IMR-90 (cell line): ENCODE results near the gene ZNF594. TPM values are rescaled to one million over a fixed set of nuclear protein-coding genes. Genes with fewer than 3 reads are reported as not detected.

Source experiments
- ATAC-seq: fragments of 200-7000 bp; cut with Tn5 transposase; 2 replicates; pipeline ENCODE4 v1.9.1; 2020; ENCODE audit warnings: low read depth, mild to moderate bottlenecking, moderate library complexity
- BruUV-seq: library from RNA; stranded (reverse); fragments of 400-500 nt; replicated peaks from 2 replicates; lab custom pipeline; 2021; lab: Mats Ljungman, UMichigan
- CTCF ChIA-PET: fragments of 300-600 bp; formaldehyde crosslinking; extraction: SDS; loops from one replicate; lab custom pipeline; 2021; ENCODE audit warnings: antibody characterized with exemption; lab: Yijun Ruan, JAX
- POLR2A ChIA-PET: fragments of 300-600 bp; sonication (Branson Sonifier 250); formaldehyde crosslinking; loops from one replicate; lab custom pipeline; 2022; ENCODE audit warnings: antibody characterized with exemption; ENCODE audit not compliant: unreplicated experiment; lab: Charles Lee
- DNase-seq: peaks from one replicate; pipeline ENCODE4 v3.0.0; 2013
- H2AFZ ChIP-seq: replicated peaks from 2 replicates; pipeline ENCODE3; 2013; ENCODE audit warnings: low read length, mild to moderate bottlenecking; ENCODE audit not compliant: poor library complexity
- H2AK5ac ChIP-seq: 2 replicates; pipeline ENCODE4 v1.6.1; 2013; ENCODE audit warnings: low read depth, low read length, inconsistent platforms
- H2AK9ac ChIP-seq: replicated peaks from 2 replicates; pipeline ENCODE3; 2013; ENCODE audit warnings: mild to moderate bottlenecking, low read depth, low read length, moderate library complexity; ENCODE audit not compliant: poor library complexity
- H2BK120ac ChIP-seq: 2 replicates; pipeline ENCODE4 v1.6.1; 2013; ENCODE audit warnings: low read depth, low read length, inconsistent platforms
- H2BK15ac ChIP-seq: 3 replicates; pipeline ENCODE4 v1.6.1; 2013; ENCODE audit warnings: low read depth, low read length, inconsistent platforms
- H2BK20ac ChIP-seq: 2 replicates; pipeline ENCODE4 v1.6.1; 2013; ENCODE audit warnings: low read depth, mild to moderate bottlenecking, inconsistent platforms, low read length, moderate library complexity
- H2BK5ac ChIP-seq: 2 replicates; pipeline ENCODE4 v1.6.1; 2013; ENCODE audit warnings: mild to moderate bottlenecking, low read depth, low read length, inconsistent platforms; ENCODE audit not compliant: poor library complexity, severe bottlenecking
- H3K14ac ChIP-seq: replicated peaks from 2 replicates; pipeline ENCODE4 v1.6.1; 2013; ENCODE audit warnings: low read depth, low read length, inconsistent platforms
- H3K18ac ChIP-seq: 2 replicates; pipeline ENCODE4 v1.6.1; 2013; ENCODE audit warnings: low read depth, low read length, control low read depth
- H3K23ac ChIP-seq: 2 replicates; pipeline ENCODE4 v1.6.1; 2013; ENCODE audit warnings: low read depth, low read length, inconsistent platforms
- H3K27ac ChIP-seq: 2 replicates; pipeline ENCODE4 v1.5.1; 2013; ENCODE audit warnings: mild to moderate bottlenecking, control low read depth, low read length; ENCODE audit not compliant: insufficient read depth
- H3K27me3 ChIP-seq: 2 replicates; pipeline ENCODE4 v1.6.1; 2013; ENCODE audit warnings: low read length; ENCODE audit not compliant: control insufficient read depth, insufficient read depth
- H3K36me3 ChIP-seq: 2 replicates; pipeline ENCODE4 v1.6.1; 2013; ENCODE audit warnings: low read length, mixed read lengths; ENCODE audit not compliant: control insufficient read depth, insufficient read depth
- H3K4ac ChIP-seq: 2 replicates; pipeline ENCODE4 v1.6.1; 2013; ENCODE audit warnings: low read depth, low read length, inconsistent platforms
- H3K4me1 ChIP-seq: 2 replicates; pipeline ENCODE4 v1.6.1; 2013; ENCODE audit warnings: low read length, mixed read lengths; ENCODE audit not compliant: control insufficient read depth, insufficient read depth
- H3K4me2 ChIP-seq: 2 replicates; pipeline ENCODE4 v1.6.1; 2013; ENCODE audit warnings: low read depth, mild to moderate bottlenecking, control low read depth, low read length, moderate library complexity
- H3K4me3 ChIP-seq: 2 replicates; pipeline ENCODE4 v1.5.1; 2013; ENCODE audit warnings: low read depth, mild to moderate bottlenecking, control low read depth, low read length, moderate library complexity; ENCODE audit not compliant: insufficient read depth
- H3K56ac ChIP-seq: 2 replicates; pipeline ENCODE4 v1.6.1; 2013; ENCODE audit warnings: low read length, inconsistent platforms; ENCODE audit not compliant: insufficient read depth; ENCODE audit errors: extremely low read depth
- H3K79me1 ChIP-seq, 2 experiments: 2 replicates each; pipeline ENCODE4 v1.6.1; 2013; ENCODE audit warnings: low read length in 2 of 2, inconsistent platforms in 1 of 2, low read depth in 1 of 2
- H3K9ac ChIP-seq: 2 replicates; pipeline ENCODE4 v1.6.1; 2013; ENCODE audit warnings: low read depth, low read length, control low read depth
- H3K9me1 ChIP-seq: 2 replicates; pipeline ENCODE4 v1.6.1; 2013; ENCODE audit warnings: low read length, inconsistent platforms; ENCODE audit not compliant: insufficient read depth
- H3K9me3 ChIP-seq: 2 replicates; pipeline ENCODE4 v1.6.1; 2013; ENCODE audit warnings: low read length; ENCODE audit not compliant: control insufficient read depth, insufficient read depth
- H4K20me1 ChIP-seq: 2 replicates; pipeline ENCODE4 v1.6.1; 2013; ENCODE audit warnings: low read length, inconsistent platforms; ENCODE audit not compliant: insufficient read depth
- H4K5ac ChIP-seq: 2 replicates; pipeline ENCODE4 v1.6.1; 2013; ENCODE audit warnings: mild to moderate bottlenecking, low read depth, low read length, control low read depth
- H4K8ac ChIP-seq, 2 experiments: 2 replicates each; pipeline ENCODE4 v1.6.1; 2013; ENCODE audit warnings: low read depth in 2 of 2, low read length in 2 of 2, control low read depth in 1 of 2, inconsistent platforms in 1 of 2
- H4K91ac ChIP-seq: 2 replicates; pipeline ENCODE4 v1.6.1; 2013; ENCODE audit warnings: low read depth, low read length, inconsistent platforms; ENCODE audit not compliant: insufficient read depth
- BHLHE40 ChIP-seq: fragments of 150-350 bp; IDR thresholded peaks from 2 replicates; pipeline ENCODE4 v1.6.1; 2016; ENCODE audit warnings: mild to moderate bottlenecking, low read depth, low read length
- CEBPB ChIP-seq: IDR thresholded peaks from 2 replicates; pipeline ENCODE4 v1.6.1; 2012; ENCODE audit warnings: low read depth, low read length, improper control_type of control experiment
- CHD1 ChIP-seq: IDR thresholded peaks from 2 replicates; pipeline ENCODE4 v1.6.1; 2012; ENCODE audit warnings: low read depth, low read length, improper control_type of control experiment
- FOS ChIP-seq: fragments of 150-350 bp; IDR thresholded peaks from 2 replicates; pipeline ENCODE4 v1.6.1; 2016; ENCODE audit warnings: low read depth, low read length
- MAFK ChIP-seq: IDR thresholded peaks from 2 replicates; pipeline ENCODE4 v1.6.1; 2012; ENCODE audit warnings: low read depth, low read length, improper control_type of control experiment
- MAZ ChIP-seq: IDR thresholded peaks from 2 replicates; pipeline ENCODE4 v1.6.1; 2012; ENCODE audit warnings: low read depth, mild to moderate bottlenecking, low read length, improper control_type of control experiment, moderate library complexity, borderline replicate concordance
- POLR2A ChIP-seq: IDR thresholded peaks from 2 replicates; pipeline ENCODE4 v1.6.1; 2012; ENCODE audit warnings: mild to moderate bottlenecking, low read depth, low read length
- RAD21 ChIP-seq: IDR thresholded peaks from 2 replicates; pipeline ENCODE4 v1.6.1; 2012; ENCODE audit warnings: low read length, improper control_type of control experiment
- RCOR1 ChIP-seq: IDR thresholded peaks from 2 replicates; pipeline ENCODE4 v1.6.1; 2012; ENCODE audit warnings: mild to moderate bottlenecking, low read length, improper control_type of control experiment; ENCODE audit not compliant: insufficient replicate concordance
- SMC3 ChIP-seq: fragments of 150-350 bp; IDR thresholded peaks from 2 replicates; pipeline ENCODE4 v1.6.1; 2016; ENCODE audit warnings: low read depth, mild to moderate bottlenecking, antibody characterized with exemption, low read length, moderate library complexity
- WGBS, 2 experiments: methylation state at CpG; one replicate each; pipeline versions ENCODE4 v1.1.5 to v1.1.7; 2013; ENCODE audit warnings: missing lambda C conversion rate in 2 of 2; ENCODE audit not compliant: insufficient read length in 1 of 2; ENCODE audit errors: extremely low coverage in 2 of 2; 5-methylcytosine and 5-hydroxymethylcytosine counted together
- dilution Hi-C: fragments of 300-500 bp; cut with HindIII; formaldehyde crosslinking; loops from one replicate; pipeline ENCODE4 v1.14.3; 2018; ENCODE audit warnings: low sequenced_read_pairs; ENCODE audit not compliant: unreplicated experiment
- in situ Hi-C: fragments of 300-500 bp; cut with MboI; formaldehyde crosslinking; loops from 3 replicates; pipeline ENCODE4 v1.14.3; 2019; ENCODE audit warnings: low sequenced_read_pairs, inconsistent platforms, mixed read lengths
- intact Hi-C: fragments of 100-400 bp; cut with micrococcal nuclease; formaldehyde crosslinking; loops from 2 replicates; pipeline ENCODE4 v1.10.0; 2022
- polyA plus RNA-seq, 3 experiments: library from polyadenylated mRNA; depleted of rRNA; stranded (reverse); fragments of >200 nt; gene quantifications; 2 replicates each; pipeline ENCODE4 v1.2.3, GENCODE V29; 2012; ENCODE audit warnings: low replicate concordance in 1 of 3
- total RNA-seq: library from RNA; depleted of rRNA; stranded (reverse); fragments of >200 nt; gene quantifications from 2 replicates; pipeline ENCODE4 v1.2.3, GENCODE V29; 2012
- TF ChIP-seq, protein P1 (sequence below): fragments of 150-350 bp; IDR thresholded peaks from 2 replicates; pipeline ENCODE4 v1.6.1; 2017; ENCODE audit warnings: mild to moderate bottlenecking, antibody characterized with exemption, low read length, low read depth
- TF ChIP-seq, protein P2 (sequence below): fragments of 150-350 bp; IDR thresholded peaks from 2 replicates; pipeline ENCODE4 v1.6.1; 2016; ENCODE audit warnings: low read depth, mild to moderate bottlenecking, low read length, moderate library complexity, borderline replicate concordance

ZNF594 gene
- total and polyA plus RNA-seq, 2 of the 4 experiments (the other 2 are of a cell fraction) = 2.5 to 7.2 TPM

DNA sequence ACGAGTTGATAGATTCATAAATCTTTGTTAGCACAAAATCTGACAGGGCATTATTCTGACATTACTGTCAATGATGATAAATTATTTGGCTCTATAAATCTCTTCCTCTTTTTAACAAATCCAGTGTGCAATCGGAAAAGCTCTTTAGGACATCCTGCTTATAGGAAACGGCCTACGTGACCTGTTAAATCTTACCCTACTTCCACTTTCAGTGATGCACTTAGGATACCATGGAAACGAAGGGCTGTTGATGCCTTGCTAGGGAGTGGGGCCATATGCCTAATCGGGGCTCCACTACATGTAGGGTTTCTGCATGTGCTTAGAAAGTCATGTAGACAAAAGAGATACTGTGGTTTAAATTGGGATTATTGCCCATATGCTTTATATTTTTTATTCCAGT, 27.2 kb downstream of the ZNF594 start:
- no peak overlapping the region for H3K4me3 ChIP-seq
- H2BK15ac ChIP-seq = no peak overlapping the region
- H3K27me3 ChIP-seq = no peaks in the 10 kb centered on the region
- no peak overlapping the region for H3K56ac ChIP-seq
- CTCF ChIA-PET = no interaction called here
- POLR2A ChIA-PET = no interaction called here
- no peak overlapping the region for H3K27ac ChIP-seq
- H2BK5ac ChIP-seq = no peak overlapping the region
- no peak overlapping the region for H3K4ac ChIP-seq
- intact Hi-C loops = no loop called here
- dilution Hi-C loops = no loop called here
- H2BK120ac ChIP-seq = no peak overlapping the region
- H4K8ac ChIP-seq = no peak overlapping the region
- no peak overlapping the region for H3K18ac ChIP-seq
- H3K4me2 ChIP-seq = no peak overlapping the region
- no CpG with 5 or more reads among the region's 6 CpGs for WGBS, 2 experiments
- no peaks in the 10 kb centered on the region for H3K4me1 ChIP-seq
- ATAC-seq (no peak), DNase-seq (no peak)
- no peak overlapping the region for H2AK9ac ChIP-seq
- H2AFZ ChIP-seq = no peak overlapping the region
- H3K9me3 ChIP-seq = no peaks in the 10 kb centered on the region; the same call in 1 of the 2 replicates
- H3K36me3 ChIP-seq = no peaks in the 10 kb centered on the region
- H4K5ac ChIP-seq = no peak overlapping the region
- no peak overlapping the region for H4K91ac ChIP-seq
- H3K9me1 ChIP-seq = no peaks in the 10 kb centered on the region
- no peaks in the 10 kb centered on the region for H3K79me1 ChIP-seq
- H2AK5ac ChIP-seq = no peak overlapping the region
- no peaks in the 10 kb centered on the region for H4K20me1 ChIP-seq
- in situ Hi-C loops = no loop called here
- no TSS peak for BruUV-seq
- H3K14ac ChIP-seq = no peak overlapping the region
- no peak overlapping the region for H2BK20ac ChIP-seq
- no peak overlapping the region for H3K9ac ChIP-seq
- H3K23ac ChIP-seq = no peak overlapping the region
- TF ChIP-seq POLR2A = no peak
- TF ChIP-seq SMC3 = no peak
- TF ChIP-seq CHD1 = no peak
- no peak for TF ChIP-seq CEBPB
- no peak for TF ChIP-seq RCOR1
- TF ChIP-seq MAZ = no peak
- TF ChIP-seq BHLHE40 = no peak
- TF ChIP-seq MAFK = no peak
- TF ChIP-seq, protein P1, sequence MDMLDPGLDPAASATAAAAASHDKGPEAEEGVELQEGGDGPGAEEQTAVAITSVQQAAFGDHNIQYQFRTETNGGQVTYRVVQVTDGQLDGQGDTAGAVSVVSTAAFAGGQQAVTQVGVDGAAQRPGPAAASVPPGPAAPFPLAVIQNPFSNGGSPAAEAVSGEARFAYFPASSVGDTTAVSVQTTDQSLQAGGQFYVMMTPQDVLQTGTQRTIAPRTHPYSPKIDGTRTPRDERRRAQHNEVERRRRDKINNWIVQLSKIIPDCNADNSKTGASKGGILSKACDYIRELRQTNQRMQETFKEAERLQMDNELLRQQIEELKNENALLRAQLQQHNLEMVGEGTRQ = no peak
- TF ChIP-seq, protein P2, sequence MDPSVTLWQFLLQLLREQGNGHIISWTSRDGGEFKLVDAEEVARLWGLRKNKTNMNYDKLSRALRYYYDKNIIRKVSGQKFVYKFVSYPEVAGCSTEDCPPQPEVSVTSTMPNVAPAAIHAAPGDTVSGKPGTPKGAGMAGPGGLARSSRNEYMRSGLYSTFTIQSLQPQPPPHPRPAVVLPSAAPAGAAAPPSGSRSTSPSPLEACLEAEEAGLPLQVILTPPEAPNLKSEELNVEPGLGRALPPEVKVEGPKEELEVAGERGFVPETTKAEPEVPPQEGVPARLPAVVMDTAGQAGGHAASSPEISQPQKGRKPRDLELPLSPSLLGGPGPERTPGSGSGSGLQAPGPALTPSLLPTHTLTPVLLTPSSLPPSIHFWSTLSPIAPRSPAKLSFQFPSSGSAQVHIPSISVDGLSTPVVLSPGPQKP = no peak
- TF ChIP-seq FOS = no peak
- TF ChIP-seq RAD21 = no peak
